Activated CD4-positive, alpha-beta T cell treated with anti-CD3 and anti-CD28 coated beads for 4 hours (primary cell): ENCODE results near the gene ARHGAP15.

Experiments used
- DNase-seq, 2 donors: peaks; one replicate each; pipeline ENCODE4 v3.0.0-alpha.2; 2020

The ARHGAP15 gene

DNA sequence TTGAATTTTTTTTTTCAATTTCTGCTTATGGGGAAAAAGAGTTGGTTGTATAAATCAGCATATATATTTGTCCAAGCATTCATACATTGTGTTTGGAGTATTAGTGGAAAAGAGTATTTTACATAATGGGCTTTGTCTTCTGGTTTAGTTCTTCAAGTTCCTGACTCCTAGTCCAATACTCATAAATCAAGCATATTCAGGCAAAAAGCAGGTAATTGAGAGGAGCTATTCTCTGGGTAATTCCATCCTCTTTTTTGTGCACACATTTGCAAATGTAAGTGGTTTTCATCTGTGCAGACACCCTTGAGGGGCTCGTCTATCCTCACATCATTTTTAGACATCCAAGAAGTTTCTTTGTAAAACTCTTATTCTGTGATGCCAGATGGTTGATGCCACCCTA, 337.2 kb downstream of the ARHGAP15 start:
- DNase-seq = no peak

DNA sequence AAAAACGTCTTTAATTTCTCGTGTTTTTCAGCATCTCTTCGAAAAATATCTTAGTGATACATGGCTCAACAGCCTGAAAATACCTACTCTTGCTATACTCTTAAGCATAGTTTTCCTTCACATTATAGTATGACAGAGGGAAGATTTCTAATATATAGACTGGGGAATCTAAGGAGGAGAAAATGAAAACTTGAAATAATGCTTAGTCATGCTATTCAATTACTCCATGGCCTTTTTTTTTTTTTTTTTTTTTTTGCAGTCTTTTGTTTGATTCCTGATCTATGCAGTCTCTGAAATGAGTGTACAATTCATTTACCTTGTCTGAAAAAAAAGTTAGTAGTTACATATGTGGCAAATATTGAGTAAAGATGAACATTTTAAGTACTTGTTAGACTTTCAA, 337.8 kb downstream of the ARHGAP15 start:
- no peak for DNase-seq

DNA sequence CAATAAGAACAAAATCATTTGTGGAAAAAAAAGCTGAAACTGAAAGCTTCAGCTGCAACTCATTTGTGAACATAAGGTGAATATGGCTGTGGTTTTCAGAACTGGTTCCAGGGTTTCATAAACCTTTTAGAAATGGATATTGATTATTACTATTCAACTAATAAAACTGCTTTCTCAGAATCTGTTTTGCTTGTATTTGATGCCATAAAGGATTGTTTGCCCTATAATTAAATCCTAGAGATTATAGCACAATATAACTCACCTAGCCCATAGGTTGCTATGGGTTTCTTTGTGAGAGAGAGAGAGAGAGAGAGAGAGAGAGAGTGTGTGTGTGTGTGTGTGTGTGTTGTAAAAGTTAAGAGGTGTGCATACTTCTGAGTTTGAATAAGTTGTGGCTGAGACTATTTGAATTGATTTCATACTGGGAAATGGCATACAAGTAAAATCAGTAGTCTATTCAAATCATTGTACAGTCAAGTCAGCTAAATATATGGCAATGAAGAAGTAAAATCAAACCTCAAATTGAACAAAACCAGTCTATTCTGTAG, 339.2 kb downstream of the ARHGAP15 start:
- no peak for DNase-seq

DNA sequence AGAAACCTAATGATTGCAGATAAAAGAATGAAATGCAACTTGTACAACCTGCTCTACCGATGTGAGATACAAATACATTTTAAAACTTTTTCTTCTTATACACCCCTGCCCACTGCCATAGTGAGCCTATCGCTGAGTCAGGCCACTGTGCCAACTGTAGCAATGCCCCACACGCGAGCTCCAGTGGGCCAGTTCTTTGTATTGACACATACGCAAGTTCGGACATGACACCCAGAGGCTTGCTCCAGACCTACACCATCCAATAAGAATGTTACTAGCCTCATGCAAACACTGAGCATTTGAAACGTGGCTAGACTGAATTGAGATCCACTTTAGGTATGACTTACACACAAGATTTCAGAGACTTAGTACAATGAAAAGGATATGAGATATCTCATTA, 340.1 kb downstream of the ARHGAP15 start:
- DNase-seq = no peak

DNA sequence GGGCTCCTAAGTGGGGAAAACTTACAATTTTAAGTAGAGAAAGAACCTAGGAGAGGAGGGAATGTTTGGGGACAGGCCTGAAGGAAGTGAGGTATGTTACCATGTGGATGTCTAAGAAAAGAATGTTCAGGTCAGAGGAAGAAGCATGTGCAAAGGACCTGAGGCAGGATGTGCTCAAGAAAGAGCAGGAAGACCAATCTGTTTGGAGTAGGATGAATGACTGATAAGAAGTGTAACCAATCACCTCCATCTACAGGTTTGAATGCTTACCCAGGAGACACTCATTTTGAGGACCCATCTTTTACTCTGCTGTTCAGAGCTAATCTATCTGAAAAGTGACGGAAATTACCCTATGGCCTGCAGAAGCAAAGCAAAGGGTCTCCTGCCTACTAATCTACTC, 342.3 kb downstream of the ARHGAP15 start:
- no peak for DNase-seq

DNA sequence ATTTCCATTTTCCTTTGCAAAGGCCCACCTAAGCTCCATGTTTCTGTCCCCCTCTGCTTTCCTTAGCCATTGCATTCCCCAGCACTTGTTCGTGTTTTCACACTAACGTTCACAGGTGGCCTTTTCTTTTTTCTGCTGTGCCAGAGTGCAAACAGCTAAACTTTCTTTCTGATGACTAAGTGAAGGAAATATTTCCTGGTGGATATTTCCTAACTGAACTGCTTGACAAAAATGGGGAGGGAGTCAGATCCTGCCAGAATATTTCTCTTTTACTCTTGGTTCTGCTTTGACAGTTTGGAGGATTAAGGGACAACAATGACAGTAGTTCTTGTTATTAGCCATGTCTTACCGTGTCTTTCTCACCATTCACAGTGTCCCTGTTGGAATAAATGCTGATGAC, 344.0 kb downstream of the ARHGAP15 start:
- DNase-seq = no peak

DNA sequence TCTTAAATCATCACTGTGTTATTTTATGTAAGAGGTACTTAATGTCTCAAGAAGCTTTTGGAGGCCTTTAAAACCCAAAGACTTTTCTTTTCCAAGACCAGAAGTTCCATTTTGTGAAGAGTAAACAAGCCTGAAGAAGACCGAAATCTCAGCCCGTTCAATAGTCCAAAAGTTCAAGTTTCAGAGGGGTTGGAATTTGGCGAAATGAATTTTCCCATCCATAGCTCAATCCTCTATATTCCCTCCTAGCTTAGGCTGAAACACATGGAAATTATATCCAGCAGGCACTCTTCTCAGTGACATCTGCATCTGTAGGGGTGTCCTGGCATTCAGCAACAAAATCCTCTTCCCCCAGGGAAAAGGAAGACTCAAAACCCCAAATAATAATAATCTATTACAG, 344.6 kb downstream of the ARHGAP15 start:
- DNase-seq = no peak

DNA sequence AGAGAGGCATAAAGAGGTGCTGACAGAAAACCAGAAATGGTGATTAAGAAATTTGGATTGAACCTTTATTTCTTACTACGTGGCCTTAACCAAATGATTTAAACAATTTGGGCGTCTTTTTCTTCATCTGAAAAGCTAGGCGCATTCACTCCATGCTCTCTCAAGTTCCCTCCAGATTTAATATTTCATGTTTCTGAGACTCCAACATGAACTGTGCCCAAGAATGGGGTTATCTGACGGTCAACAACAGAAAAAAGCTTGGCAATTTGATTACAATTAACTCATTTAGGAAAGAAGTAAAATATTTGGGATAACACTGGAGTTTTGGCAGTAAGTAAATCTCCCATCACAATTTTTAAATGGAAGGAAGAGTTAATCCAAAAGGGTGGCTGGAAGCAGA, 345.4 kb downstream of the ARHGAP15 start:
- no peak for DNase-seq

DNA sequence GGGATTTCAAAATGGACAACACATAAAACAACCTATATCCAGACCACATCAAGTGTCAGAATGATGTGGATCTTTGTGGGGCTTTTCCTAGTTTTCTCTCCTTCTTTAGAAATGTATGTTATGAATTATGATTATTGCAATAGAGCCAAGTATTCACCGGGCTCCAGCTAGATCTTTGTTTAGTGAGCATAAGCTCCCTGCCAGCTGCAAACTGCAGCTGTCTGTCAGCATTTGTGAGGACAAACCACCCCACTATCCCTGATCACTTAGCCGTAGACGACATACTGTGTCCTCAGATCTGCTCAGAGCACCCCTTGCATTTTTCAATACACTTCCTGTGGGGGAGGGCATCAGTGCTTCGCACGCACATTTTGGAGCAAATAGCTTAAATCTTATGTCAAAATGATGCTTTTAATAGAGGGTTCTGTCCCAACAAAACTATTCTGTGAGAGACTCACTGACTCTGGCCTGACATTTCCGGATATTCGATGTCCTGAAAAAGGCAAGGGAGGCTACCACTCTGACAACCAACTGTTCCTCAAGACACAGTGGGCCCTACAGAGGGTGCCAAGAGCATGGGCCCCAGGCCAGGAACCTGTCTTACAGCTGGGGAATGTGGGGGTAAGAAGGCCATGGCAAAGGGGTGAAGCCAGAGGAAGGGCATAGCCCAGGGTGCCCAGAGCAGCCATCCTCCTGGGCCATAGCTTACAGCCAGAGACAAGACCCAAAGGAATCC, 346.0 kb downstream of the ARHGAP15 start:
- no peak for DNase-seq

DNA sequence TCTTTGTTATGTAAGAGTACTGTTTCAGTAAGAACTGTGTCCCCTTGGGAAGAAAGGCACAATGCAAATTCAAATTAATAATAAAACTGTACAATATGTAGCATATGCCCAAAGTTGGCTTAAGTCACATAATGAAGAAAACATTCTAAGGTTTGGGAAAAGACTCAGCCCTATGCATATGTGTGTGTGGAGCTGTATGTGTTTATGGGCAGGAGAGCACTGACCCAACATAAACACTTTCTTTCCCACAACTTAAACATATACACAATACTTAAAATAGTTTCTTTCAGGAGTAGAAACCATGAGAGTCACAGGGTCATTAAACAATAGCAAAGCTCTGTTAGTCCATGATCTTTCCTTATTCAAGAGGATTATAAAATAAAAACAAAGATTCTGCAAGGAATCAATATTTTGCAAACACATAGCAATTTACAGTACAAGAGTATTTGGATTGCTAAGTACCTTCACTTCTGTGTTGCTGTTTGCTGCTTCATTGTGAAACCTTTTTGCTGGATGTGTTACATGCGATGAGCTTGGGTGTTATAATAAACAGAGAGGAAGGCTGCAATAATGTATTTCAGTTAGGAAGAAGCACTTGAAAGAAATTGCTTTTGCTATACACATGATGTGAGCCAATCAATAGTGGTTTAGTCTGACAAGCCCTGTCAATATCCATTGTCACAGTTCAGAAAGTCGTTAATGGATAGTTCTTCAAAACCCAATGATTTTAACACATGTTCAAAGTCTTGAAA, 347.3 kb downstream of the ARHGAP15 start:
- no peak for DNase-seq

DNA sequence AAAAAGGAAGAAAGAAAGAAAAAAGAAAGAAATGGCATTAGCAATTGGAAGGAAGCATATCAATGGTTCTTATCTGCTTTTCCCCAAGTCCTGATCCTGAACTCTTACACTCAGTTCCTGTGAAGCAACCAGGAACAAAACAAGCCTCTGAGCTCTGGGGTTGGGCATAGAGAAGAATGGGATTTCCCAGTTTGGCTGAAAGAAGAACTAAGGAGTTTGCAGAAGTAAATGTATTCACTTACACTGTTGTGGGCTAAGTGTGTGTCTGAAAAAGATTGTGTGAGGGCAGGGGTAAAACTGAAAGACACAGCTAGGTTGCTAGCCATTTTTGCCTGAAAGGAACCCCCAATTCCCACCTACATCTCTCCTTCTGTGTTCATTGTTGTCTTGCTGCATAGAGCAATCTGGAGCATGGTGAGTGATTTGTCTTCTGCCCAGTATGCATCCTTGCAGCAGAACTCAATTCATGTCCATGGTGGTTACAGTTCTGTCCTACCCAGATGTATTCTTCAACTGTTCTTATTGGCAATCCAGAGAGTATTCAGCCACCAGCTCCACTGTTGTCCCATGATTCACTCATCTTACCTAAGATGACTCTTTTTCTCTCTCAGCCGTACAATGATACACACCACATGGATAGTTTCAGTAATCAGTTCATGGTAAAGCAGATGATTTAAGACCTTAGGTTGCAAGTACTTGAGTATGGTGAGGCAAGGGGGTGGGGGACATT, 348.7 kb downstream of the ARHGAP15 start:
- no peak for DNase-seq

DNA sequence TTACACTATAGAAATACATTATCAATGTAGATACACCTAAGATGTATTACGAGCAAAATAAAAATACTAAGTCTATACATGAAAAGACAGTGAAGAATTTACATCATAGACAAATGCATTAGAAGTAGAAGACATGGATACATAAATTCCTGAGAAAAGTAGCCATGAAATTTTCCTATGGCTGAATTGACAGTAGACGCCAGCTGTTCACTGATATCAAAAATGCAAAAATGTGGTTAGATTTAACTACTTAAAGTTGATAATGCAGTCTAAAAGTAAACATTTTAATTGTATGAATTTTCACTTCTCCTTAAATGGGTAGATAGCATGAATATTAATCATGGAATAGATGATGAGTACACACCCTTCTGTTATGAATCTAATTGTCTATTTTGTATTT, 350.9 kb downstream of the ARHGAP15 start:
- no peak for DNase-seq

DNA sequence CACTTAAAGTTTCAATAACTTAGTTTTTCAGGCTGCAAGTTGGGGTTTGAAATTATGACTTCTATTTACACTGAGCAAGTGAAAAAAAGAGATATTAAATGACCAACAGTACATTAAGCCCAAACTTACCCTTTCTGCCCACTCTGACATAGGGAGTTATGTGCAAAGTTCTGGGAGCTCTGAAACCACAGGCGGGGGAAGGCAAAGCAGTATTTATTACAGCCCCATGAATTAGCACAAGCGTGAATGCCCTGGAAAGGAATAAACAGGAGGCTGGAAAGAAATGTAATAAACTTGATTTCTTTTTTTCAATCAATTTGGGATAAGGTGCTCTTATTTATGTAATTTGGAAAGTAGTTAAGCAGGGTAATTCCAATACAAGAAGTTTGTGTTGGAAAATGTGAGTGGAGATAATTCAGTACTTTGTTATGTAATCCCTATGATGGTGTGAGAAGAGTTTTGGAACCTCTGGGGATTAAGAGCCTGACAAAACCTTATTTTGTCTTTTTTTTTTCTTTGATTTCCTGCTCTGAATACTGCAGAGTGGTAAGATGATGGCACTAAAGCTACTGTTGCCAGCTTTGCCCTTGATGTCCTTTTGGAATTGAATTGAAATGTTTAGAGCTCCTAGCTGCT, 351.5 kb downstream of the ARHGAP15 start:
- DNase-seq = no peak

DNA sequence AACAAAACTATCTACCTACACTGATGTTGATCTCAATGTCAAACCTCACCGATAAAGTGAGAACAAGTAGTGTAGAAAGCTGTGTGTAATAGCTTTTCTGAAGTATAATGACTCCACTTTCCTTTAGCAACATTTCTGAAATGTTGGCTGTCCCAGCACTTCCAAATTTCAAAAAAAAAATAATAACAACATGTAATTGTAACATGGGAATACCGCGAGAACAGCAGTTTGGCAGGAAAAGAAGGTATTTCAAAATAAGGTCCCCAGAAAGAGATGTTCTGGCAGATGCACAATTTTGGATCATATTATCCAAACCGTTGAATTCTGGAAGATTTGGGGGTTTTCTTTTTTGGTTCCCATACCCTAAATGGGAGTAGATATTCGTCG, 352.0 kb downstream of the ARHGAP15 start:
- no peak for DNase-seq

DNA sequence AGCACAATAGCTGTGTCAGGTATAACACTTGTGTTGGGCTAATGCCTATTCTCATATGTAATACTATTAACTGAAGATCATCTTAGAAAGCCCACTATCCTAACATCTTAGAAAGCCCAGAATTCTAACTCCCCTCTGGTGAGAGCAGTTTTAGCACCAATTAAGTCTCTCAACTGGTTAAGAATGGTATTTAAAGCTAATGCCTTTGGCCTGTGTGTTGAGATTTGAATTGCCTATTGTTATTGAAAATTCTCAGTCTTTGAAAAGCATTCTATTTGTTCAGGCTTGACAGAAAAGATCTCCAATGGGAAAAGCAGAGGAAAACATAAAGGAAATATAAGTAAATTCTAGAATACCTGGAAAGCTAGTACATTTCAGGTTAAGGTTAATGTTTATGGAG, 352.5 kb downstream of the ARHGAP15 start:
- no peak for DNase-seq

DNA sequence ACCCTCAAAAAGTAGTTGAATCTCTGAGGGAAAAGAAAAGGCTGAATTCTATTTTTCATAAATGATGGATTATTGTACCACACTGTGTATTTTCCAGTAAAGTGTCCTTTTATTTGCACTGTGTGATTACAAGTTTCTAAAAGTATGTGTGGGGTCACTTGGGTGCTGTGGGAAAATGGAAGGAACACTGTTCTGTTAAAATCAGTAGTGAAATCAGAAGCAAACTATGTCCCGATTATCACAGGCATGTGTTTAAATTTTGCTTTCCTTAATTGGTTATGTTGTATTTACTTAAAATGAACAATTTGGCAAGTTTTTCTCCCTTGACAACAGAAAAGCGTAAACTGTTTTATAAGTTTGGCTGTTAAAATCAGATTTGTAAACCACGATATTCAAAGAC, 353.1 kb downstream of the ARHGAP15 start:
- DNase-seq = no peak

DNA sequence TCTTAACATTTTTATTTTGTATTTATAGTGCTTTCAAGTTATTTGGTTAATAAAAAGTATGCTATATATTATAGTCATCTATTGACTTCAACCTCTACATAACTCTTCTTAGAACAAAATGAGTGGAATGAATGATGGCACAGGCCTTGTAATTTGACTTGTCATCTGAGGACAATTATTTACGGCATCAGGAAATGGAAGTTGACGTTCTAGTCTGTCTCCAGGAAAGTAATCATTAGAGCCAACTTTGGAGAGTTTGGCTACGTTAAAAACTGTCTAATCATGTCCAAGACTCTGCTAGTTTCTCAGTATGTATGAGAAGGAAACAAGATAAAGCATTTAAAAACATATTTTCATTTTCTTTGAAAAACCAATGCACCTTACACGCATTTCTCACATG, 353.6 kb downstream of the ARHGAP15 start:
- no peak for DNase-seq

DNA sequence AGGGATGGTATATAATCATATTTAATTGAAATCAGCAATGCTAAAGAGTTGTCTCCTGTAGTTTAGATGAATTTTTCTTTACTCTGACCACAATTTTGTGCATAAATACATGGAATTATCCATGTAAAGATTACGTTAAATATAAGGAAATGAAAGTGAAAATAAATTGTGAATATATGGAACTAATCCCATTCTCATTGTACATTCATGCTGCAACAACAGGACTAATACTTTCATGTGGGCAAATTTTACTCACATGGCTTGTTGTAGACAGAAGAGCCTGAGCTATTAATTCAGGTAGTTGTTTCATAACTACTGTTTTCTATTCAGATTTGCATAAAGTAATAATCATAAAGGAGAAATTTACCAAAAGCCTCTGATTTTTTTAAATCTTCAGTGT, 357.8 kb downstream of the ARHGAP15 start:
- DNase-seq = no peak

DNA sequence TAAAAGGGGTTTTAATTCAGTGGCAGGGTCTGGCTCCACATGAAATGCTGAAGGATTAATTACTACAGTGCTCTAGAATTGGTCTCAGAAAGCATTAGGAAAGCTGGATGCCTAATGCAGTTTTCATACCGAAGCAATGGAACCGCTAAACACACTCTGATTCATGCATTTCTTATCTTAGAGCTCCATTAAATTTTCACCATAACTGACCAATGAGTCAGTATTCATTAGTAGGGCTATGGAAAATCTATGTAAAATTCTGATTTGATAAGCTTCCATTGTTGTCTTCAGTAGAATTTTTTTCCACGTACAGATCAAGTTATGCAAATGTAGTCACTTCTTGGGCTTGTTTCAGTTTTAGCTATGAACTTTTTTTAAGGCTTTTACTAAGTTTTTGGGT, 359.9 kb downstream of the ARHGAP15 start:
- no peak for DNase-seq

DNA sequence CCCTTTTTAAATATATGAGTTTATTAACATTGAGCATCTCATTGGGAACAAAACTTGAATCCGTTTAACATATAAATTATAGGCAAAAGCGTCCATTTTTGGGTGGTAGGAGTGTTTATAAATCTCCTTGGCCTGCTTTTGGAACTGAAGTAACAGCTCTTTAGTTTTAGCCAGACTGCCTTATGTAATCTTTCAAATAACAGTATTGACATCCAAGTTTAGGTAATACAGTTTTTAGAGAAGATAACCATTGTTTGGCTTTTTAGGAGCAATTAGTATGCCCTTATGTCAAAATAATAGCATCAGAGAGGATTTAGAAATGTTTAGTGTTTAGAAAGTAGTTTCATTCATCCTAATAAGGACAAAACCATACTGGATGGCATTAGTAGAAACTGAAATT, 361.9 kb downstream of the ARHGAP15 start:
- DNase-seq = no peak

DNA sequence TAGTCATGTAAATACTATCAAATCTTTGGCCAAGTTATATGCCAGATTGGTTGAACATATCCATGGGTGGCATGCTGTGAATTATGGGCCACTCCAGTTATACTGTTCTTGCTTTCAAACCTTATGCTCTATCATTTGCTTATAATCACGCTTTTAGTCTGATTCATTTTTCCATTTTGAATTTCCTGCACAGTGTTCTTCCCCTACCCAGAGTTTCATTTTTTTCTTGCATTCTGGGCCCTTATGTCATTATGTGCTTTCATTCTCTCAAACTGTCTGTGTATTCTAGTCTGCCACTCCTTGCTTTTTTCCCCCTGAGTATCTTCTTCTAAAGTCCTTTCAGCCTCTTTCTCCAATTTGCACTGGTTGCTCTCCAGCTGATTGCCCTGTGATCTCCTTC, 364.1 kb downstream of the ARHGAP15 start:
- DNase-seq = no peak

DNA sequence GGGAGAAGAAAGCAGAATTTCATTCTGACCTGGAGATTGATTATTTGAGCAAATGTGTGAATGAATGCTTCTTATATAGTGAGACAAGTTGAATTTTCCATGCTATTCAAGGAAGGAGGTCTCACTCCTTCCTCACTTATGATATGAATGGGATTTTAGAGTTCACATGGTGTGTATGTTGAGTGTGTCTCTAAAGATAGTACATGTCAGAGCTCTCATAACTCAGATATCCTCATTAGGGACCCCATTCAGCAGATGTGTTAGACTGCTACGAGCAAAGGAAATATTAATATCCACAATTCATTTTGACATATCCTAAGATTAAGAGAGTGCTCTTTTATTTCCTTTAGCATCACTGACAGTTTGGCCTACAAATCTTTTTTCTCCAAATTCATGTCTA, 368.5 kb downstream of the ARHGAP15 start:
- DNase-seq = no peak

DNA sequence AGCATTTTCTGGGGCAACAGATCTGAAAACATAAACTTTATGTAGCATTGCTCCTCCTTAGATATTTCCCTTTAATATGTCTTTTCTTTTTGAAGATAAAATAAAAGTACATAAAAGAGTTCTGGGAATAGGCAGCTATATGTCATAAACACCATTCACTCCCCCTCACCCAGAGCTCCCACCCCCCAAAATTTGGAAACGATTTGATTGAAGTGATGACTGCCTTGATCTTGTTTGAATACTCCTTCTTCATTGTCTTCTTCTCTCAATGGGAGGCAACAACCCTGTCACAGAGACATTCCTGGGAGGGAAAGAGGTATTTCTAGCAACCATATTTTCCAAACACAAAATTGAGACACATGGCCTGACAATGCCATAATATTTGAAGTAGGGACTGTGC, 369.3 kb downstream of the ARHGAP15 start:
- no peak for DNase-seq
